ENCODE data around the gene DYNLT1.
"Not testable (repeated sequence)": the region's sequence is repeated elsewhere in the genome, so short reads cannot be mapped to it uniquely, and the experiment has no call there.

Gene DYNLT1

DNA sequence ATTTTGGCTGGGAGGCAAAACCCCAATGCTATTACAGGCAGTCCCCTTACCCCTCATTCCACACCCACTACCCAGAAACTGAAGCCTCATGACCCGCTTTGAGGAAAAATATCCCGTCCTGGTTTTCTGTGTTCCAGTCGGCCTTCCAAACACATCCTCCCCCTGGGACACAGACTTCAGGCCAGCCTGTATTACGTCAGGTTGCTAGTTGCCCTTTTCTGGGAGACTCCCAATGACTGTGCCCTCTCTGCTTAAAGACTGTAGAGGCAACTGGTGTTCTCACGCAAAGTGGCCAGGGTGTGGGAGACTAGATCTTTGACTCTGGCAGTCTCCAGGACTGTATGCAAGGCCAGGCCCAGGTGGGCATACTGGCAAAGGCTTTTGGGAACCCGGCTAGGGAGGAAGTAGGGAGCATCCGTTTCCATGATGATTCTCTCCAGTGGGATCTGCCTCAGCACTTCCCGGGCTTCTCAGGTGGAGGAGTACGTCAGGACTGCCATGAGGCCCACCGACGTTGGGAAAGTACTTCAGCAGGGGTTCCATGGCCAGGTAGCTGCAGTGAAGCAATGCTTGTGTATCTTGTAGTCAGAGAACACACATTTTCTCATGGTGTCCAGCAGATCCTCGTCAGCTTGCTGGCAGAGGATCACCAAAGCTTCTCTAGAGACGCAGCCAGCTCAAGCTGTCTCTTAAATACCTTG is 34.9 kb downstream of the DYNLT1 start:
- H3K4me1 Mint-ChIP-seq (ENCODE audit: low read depth) = peaks cover 3% of the 10 kb centered on the region
- H3K36me3 Mint-ChIP-seq = peaks cover 12% of the 10 kb centered on the region

DNA sequence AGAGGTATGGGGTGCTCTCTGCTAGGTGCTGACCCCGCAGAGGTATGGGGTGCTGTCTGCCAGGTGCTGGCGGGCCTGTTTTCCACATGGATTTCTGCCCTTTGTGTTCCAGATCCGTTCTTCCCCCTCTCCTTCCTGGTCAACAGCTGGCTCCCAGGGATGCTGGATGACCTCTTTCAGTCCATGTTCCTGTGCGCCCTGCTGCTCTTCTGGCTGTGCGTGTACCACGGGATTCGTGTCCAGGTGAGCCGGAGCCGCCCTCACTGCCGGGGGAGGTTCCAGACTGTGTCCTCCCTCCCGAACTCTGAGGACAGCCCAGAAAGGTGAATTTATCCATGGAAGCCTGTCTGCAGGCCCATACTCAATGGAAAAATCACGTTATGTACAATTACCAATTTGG is 36.3 kb downstream of the DYNLT1 start:
- Mint-ChIP-seq H3K27ac (no peak overlapping the region), H3K9me3 (ENCODE audit: low read depth) (no peaks in the 10 kb centered on the region), H3K36me3 (peaks cover 7% of the 10 kb centered on the region), H3K27me3 (no peaks in the 10 kb centered on the region), H3K4me1 (ENCODE audit: low read depth) (peaks cover 5% of the 10 kb centered on the region), H3K4me3 (no peak overlapping the region)

More for the DNA sequence above, 34.9 kb downstream of the DYNLT1 start:
- Mint-ChIP-seq H3K27me3 (no peaks in the 10 kb centered on the region), H3K4me3 (no peak overlapping the region), H3K27ac (no peak overlapping the region), H3K9me3 (ENCODE audit: low read depth) (no peaks in the 10 kb centered on the region)

DNA sequence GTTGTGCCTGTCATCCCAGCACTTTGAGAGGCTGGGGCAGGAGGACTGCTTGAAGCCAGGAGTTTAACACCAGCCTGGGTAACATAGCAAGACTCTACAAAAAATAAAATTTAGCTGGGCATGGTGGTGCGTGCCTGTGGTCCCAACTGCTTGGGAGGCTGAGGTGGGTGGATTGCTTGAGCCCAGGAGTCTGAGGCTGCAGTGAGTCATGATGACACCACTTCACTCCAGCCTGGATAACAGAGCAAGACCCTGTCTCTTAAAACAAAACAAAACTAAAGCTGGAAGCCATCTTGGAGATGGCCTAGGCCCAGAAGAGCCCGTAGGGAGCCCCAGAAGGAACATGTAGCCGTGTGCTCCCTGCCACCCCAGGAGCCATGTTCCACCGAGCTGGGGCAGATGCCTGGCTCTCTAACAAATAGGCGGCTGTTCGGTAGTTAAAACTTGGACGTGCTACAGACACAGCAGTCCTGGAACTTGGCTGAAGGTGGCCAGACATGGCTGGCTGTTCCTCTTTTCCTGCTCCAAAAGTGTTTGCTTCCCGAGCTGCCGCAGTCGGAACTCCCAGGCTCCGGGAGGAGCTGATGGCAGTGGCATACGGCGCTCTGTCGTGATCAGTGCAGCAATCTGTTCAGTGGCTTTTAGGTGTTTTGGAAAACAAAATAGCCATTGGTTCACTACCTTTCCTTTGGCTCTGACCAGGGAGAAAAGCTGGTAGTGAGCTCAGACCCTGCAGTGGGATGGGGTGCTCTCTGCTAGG is 37.0 kb downstream of the DYNLT1 start:
- Mint-ChIP-seq H3K9me3 (ENCODE audit: low read depth) (no peaks in the 10 kb centered on the region), H3K27ac (no peak overlapping the region), H3K4me3 (no peak overlapping the region), H3K27me3 (no peaks in the 10 kb centered on the region), H3K36me3 (peaks cover 7% of the 10 kb centered on the region), H3K4me1 (ENCODE audit: low read depth) (peaks cover 5% of the 10 kb centered on the region)

DNA sequence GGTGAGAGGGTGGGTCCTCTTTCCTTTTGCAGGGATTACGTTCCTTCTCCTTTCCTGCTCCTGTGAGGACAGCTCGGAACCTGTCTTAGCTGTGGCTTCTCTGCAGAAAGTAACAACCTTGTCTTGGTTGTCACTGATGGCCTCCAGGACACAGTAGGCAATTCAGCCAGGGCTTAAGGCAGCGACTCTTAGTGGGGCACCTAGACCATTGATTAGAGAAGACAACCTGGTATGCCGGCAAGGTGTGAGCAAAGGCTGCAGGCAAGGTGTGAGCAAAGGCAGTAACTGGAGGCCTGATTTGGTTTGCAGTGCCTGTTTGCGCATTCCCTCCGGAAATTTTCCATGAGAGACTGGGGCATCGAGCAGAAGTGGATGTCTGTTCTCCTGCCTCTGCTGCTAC is 37.6 kb downstream of the DYNLT1 start:
- no peak overlapping the region for H3K27ac Mint-ChIP-seq
- H3K9me3 Mint-ChIP-seq (ENCODE audit: low read depth) = no peaks in the 10 kb centered on the region
- peaks cover 7% of the 10 kb centered on the region for H3K36me3 Mint-ChIP-seq
- no peak overlapping the region for H3K4me3 Mint-ChIP-seq
- H3K4me1 Mint-ChIP-seq (ENCODE audit: low read depth) = peaks cover 5% of the 10 kb centered on the region
- no peaks in the 10 kb centered on the region for H3K27me3 Mint-ChIP-seq

DNA sequence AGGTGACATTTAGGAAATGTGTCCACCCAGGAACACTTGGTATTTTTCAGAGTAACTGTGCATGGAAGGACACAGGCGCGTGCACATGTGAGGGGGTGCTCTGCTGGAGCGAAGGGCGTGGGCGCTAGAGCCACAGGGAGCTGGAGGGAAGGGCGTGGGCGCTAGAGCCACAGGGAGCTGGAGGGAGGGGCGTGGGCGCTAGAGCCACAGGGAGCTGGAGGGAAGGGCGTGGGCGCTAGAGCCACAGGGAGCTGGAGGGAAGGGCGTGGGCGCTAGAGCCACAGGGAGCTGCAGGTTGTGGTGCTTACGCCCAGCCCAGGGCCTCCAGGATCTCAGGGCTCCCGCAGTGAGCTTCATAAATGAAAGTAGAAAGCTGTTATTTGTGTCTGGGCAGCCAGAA is 38.5 kb downstream of the DYNLT1 start:
- not testable (repeated sequence) for H3K27ac Mint-ChIP-seq; H3K4me1 Mint-ChIP-seq (ENCODE audit: low read depth); H3K4me3 Mint-ChIP-seq; H3K27me3 Mint-ChIP-seq; H3K9me3 Mint-ChIP-seq (ENCODE audit: low read depth); H3K36me3 Mint-ChIP-seq

DNA sequence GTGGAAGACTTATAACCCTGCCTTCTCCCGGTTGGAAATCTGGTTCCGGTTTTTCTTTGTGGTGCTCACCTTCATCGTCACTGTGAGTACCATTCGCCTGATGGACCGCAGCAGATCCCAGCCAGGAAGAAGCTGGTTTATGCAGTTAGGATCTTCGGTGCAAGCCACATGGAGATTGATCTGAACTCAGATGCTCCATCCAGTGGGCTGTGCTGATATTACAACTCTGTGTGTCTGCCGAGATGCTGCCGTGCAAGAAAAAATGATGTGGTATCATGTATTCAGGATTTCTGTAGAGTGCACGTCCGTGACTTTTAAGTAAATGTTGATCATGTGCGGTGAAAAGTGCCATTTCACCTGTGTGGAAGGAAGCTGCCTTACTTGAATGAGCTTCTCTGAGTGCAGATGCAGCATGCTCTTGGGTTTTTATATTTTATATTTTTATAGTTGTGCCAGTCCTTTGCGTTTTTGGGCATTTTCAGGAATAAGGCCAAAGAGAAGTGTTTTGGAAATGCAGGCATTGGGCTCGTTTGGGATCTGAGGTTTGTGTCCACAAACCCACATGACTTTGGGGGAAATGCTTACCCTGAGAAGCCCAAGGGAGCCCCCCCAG is 39.2 kb downstream of the DYNLT1 start:
- no peaks in the 10 kb centered on the region for H3K9me3 Mint-ChIP-seq (ENCODE audit: low read depth)
- H3K27ac Mint-ChIP-seq = peak overlapping the region; percentile 22
- H3K27me3 Mint-ChIP-seq = no peaks in the 10 kb centered on the region

DNA sequence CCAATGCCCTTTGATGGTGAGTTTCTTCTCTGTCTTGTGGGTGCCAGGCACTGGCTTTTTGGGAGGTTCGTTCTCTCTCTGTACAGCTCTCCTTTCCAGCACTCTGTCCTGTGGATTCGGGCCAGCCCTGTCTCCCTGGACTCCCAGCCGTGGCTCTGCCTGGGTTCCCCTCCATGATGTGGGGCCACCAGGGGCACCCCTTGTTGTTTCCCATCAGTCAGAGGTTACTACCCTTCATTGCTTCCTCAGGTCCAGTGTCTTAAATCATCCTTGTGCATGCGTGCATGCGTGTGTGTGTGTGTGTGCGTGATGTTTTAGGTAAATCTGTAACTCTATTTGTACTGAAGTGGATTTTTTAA is 40.5 kb downstream of the DYNLT1 start:
- Mint-ChIP-seq H3K27ac (peak overlapping the region; percentile 6), H3K4me3 (no peak overlapping the region), H3K4me1 (ENCODE audit: low read depth) (peaks cover 5% of the 10 kb centered on the region), H3K36me3 (peaks cover 4% of the 10 kb centered on the region), H3K9me3 (ENCODE audit: low read depth) (no peaks in the 10 kb centered on the region), H3K27me3 (no peaks in the 10 kb centered on the region)

More for the DNA sequence above, 39.2 kb downstream of the DYNLT1 start:
- Mint-ChIP-seq H3K4me1 (ENCODE audit: low read depth) (peaks cover 5% of the 10 kb centered on the region), H3K36me3 (peaks cover 2% of the 10 kb centered on the region), H3K4me3 (no peak overlapping the region)

DNA sequence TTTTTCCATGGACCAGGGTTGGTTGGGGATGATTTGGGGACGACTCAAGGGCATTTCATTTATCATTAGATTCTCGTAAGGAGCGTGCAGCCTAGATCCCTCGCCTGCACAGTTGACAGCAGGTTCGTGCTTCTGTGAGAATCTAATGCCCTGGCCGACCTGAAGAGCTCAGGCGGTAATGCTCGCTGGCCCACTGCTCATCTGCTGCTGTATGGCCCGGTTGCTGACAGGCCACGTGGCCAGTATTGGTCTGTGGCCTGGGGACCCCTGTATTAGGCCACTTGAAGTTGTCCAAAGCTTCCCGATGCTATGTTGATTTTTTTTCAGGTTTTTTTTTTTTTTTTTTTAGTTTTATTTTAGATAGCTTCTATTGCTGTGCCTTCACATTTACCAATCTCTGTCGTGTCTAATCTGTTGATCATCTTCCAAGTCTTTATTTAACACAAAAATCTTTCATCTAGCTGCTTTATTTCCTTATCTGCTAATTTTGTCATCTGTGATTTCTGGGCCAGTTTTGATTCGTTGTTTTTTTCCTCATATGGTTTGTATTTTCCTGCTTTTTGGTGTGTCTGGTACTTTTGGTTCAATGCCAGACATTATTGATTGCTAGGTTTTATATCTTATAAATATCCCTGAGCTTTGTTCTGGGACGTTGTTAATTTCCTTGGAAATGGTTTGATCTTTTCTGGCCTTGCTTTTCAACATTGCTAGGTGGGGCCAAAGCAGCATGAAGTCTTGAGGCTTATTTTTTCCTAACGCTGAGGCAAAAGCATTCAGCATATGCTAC is 41.1 kb downstream of the DYNLT1 start:
- Mint-ChIP-seq H3K27ac (peak overlapping the region; percentile 6), H3K4me1 (ENCODE audit: low read depth) (peaks cover 5% of the 10 kb centered on the region), H3K9me3 (ENCODE audit: low read depth) (no peaks in the 10 kb centered on the region), H3K36me3 (peaks cover 3% of the 10 kb centered on the region), H3K27me3 (no peaks in the 10 kb centered on the region), H3K4me3 (no peak overlapping the region)

DNA sequence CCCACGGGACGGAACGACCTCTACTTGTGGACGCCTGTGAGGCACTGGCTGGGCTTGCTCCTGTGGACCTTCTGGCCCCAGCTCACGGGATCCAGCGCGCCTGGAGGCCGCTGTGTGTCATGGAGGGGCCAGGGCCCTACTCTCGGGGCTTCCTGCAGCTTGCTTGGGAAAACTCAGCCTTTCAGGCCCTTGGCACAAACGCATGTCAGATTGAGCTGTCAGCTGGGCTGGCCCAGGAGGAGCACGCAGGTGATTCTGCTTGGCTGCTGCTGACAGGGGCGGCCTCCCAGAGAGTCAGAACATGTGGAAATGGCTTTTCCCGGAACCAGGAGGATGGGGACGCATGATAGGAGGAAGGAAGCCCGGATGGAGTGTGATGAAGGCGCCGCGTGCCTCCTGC is 44.9 kb downstream of the DYNLT1 start:
- Mint-ChIP-seq H3K36me3 (peaks cover 3% of the 10 kb centered on the region), H3K9me3 (ENCODE audit: low read depth) (no peaks in the 10 kb centered on the region), H3K4me3 (no peak overlapping the region), H3K4me1 (ENCODE audit: low read depth) (peaks cover 5% of the 10 kb centered on the region), H3K27ac (no peak overlapping the region), H3K27me3 (no peaks in the 10 kb centered on the region)

DNA sequence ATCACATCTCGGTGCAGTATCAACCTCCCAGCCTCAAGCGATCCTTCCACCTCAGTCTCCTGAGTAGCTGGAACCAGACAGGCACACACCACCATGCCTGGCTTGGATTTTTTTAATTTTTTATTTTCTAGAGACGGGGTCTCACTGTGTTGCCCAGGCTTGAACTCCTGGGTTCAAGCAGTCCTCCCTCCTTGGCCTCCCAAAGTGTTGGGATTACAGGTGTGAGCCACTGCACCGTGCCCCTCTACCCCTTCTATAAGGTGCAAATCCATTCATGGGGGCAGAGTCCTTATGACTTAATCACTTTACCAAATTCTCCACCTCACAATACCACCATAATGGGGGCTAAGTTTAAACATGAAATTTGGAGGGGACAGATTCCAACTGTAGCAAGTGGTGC is 47.0 kb downstream of the DYNLT1 start:
- H3K4me1 Mint-ChIP-seq (ENCODE audit: low read depth) = peaks cover 5% of the 10 kb centered on the region
- H3K36me3 Mint-ChIP-seq = peaks cover 6% of the 10 kb centered on the region
- H3K27ac Mint-ChIP-seq = no peak overlapping the region

DNA sequence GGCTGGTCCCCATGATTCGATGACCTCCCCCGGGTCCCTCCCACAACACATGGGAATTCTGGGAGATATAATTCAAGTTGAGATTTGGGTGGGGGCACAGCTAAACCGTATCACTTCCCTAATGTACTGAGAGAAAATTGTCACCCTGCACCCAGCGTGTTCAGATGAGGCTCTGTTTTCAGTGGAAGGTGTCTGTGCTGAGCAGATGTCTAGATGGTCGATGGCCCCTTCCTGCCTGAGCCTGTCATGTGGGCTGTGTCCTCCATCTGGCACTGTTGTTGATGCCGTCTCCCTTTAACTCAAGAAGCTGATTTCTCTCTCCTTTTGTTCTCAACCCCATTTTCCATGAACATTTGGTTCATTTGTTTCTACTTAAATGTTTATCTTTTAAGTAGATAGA is 47.7 kb downstream of the DYNLT1 start:
- no peak overlapping the region for H3K4me3 Mint-ChIP-seq
- peak overlapping the region; percentile 66 for H3K27ac Mint-ChIP-seq
- H3K27me3 Mint-ChIP-seq = no peaks in the 10 kb centered on the region
- peaks cover 6% of the 10 kb centered on the region for H3K36me3 Mint-ChIP-seq
- no peaks in the 10 kb centered on the region for H3K9me3 Mint-ChIP-seq (ENCODE audit: low read depth)
- peaks cover 5% of the 10 kb centered on the region for H3K4me1 Mint-ChIP-seq (ENCODE audit: low read depth)

More for the DNA sequence above, 47.0 kb downstream of the DYNLT1 start:
- Mint-ChIP-seq H3K27me3 (no peaks in the 10 kb centered on the region), H3K9me3 (ENCODE audit: low read depth) (no peaks in the 10 kb centered on the region), H3K4me3 (no peak overlapping the region)

DNA sequence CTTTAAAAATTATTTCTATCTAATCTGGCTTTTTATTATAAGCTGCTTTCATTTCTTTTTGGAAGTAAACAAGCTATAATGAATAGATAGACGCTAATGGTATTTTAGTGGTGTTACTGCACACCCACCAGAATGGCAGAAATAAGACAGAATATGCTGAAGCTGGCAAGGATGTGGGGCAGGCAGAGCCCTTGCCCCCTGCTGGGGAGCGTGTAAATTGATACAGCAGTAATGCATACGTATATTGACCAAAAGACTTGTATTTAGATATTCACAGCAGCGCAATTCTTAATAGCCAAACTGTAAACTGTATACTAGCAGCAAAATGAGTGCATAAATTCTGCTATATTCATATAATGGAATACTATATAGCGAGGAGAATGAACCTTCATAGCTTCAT is 49.3 kb downstream of the DYNLT1 start:
- Mint-ChIP-seq H3K4me3 (no peak overlapping the region), H3K36me3 (peaks cover 8% of the 10 kb centered on the region), H3K27ac (peak overlapping the region; percentile 11), H3K4me1 (ENCODE audit: low read depth) (peaks cover 5% of the 10 kb centered on the region), H3K9me3 (ENCODE audit: low read depth) (no peaks in the 10 kb centered on the region), H3K27me3 (no peaks in the 10 kb centered on the region)

DNA sequence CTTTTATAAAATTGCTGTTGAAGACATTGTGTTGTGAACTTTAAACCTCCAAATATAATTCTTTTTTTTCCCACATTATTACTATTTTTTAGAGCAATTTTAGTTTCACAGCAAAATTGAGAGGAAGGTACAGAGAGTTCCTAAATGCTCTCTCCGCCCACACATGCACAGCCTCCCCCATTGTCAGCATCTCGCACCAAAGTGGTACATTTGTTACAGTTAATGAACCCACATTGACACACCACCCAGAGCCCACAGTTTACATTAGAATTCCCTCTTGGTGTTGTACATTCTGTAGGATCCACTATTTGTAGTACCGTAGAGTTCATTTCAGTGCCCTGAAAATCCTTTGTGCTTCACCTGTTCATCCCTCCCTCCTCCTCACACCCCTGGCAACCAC is 50.9 kb downstream of the DYNLT1 start:
- Mint-ChIP-seq H3K36me3 (peaks cover 11% of the 10 kb centered on the region), H3K9me3 (ENCODE audit: low read depth) (no peaks in the 10 kb centered on the region), H3K27ac (no peak overlapping the region)

DNA sequence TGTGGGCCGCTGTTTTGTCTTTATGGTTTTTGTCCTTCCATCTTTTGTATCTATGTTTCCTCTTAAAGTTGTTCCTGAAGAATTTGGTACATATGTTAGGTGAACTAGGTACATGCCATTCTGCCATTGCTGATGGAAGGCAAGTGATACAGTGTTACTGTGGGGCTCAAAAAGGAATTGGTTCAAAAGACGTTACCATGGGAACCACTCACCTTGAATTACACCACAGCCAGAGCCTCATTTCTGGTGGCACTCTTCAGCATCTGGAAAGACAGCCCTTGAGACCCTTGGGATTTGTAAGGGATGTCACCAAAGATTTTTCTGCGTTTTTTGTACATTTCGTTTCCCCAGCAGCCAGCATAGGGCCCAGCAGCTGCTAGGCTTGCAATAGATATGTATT is 52.7 kb downstream of the DYNLT1 start:
- Mint-ChIP-seq H3K36me3 (peaks cover 12% of the 10 kb centered on the region), H3K27ac (no peak overlapping the region), H3K27me3 (no peaks in the 10 kb centered on the region), H3K4me1 (ENCODE audit: low read depth) (peaks cover 5% of the 10 kb centered on the region), H3K4me3 (no peak overlapping the region), H3K9me3 (ENCODE audit: low read depth) (no peaks in the 10 kb centered on the region)

More for the DNA sequence above, 50.9 kb downstream of the DYNLT1 start:
- no peaks in the 10 kb centered on the region for H3K27me3 Mint-ChIP-seq
- peaks cover 5% of the 10 kb centered on the region for H3K4me1 Mint-ChIP-seq (ENCODE audit: low read depth)
- no peak overlapping the region for H3K4me3 Mint-ChIP-seq

Data from activated naive CD8-positive, alpha-beta T cell (primary cell).